ENCODE measurements around the gene MMP23B.

MMP23B gene

GRCh38 chr1:1602968-1603506 is 28.9 kb upstream of the MMP23B start:
- no peaks in the 10 kb centered on the region for H3K27me3 ChIP-seq (ENCODE audit: insufficient read depth, low read length, poor library complexity, severe bottlenecking)
- H3K79me2 ChIP-seq (ENCODE audit: insufficient read depth, low read length) = no peaks in the 10 kb centered on the region
- no peaks in the 10 kb centered on the region for H3K4me1 ChIP-seq (ENCODE audit: insufficient read depth, low read length, poor library complexity, severe bottlenecking)
- no peak overlapping the region for H3K4me2 ChIP-seq (ENCODE audit: low read depth, low read length, poor library complexity, severe bottlenecking)
- H3K9me3 ChIP-seq (ENCODE audit: insufficient read depth, low read depth, low read length) = no peaks in the 10 kb centered on the region
- no peaks in the 10 kb centered on the region for H3F3A ChIP-seq (ENCODE audit: low read depth)
- no peaks in the 10 kb centered on the region for H3K9me2 ChIP-seq (replicated peaks; ENCODE audit: low read depth, low read length)
- H2AFZ ChIP-seq (ENCODE audit: low read length) = no peak overlapping the region; the same call in 1 of the 2 replicates
- H3K36me3 ChIP-seq (ENCODE audit: insufficient read depth, low read length) = no peaks in the 10 kb centered on the region
- H4K20me1 ChIP-seq (ENCODE audit: insufficient read depth, low read length, poor library complexity, severe bottlenecking) = no peaks in the 10 kb centered on the region
- TF ChIP-seq CTCF (conservative IDR thresholded peaks at IDR 0.05; ENCODE audit: low read length) = no peak
- TF ChIP-seq EZH2phosphoT487 (IDR thresholded peaks at IDR 0.05; ENCODE audit: borderline replicate concordance) = no peak
- no peak overlapping the region for H3K4me3 ChIP-seq (ENCODE audit: low read length, poor library complexity, severe bottlenecking)
- no peak overlapping the region for H3K9ac ChIP-seq (ENCODE audit: low read depth, low read length, poor library complexity, severe bottlenecking)

- H3F3A ChIP-seq (ENCODE audit: low read depth) = no peaks in the 10 kb centered on the region
- H4K20me1 ChIP-seq (ENCODE audit: insufficient read depth, low read length, poor library complexity, severe bottlenecking) = no peaks in the 10 kb centered on the region
- no peaks in the 10 kb centered on the region for H3K9me2 ChIP-seq (replicated peaks; ENCODE audit: low read depth, low read length)
- H3K4me3 ChIP-seq (ENCODE audit: low read length, poor library complexity, severe bottlenecking) = no peak overlapping the region
- no peaks in the 10 kb centered on the region for H3K9me3 ChIP-seq (ENCODE audit: insufficient read depth, low read depth, low read length)
- TF ChIP-seq CTCF (conservative IDR thresholded peaks at IDR 0.05; ENCODE audit: low read length) = no peak
- TF ChIP-seq EZH2phosphoT487 (IDR thresholded peaks at IDR 0.05; ENCODE audit: borderline replicate concordance) = no peak
- H3K4me1 ChIP-seq (ENCODE audit: insufficient read depth, low read length, poor library complexity, severe bottlenecking) = no peaks in the 10 kb centered on the region
- H2AFZ ChIP-seq (ENCODE audit: low read length) = no peak overlapping the region
- H3K27me3 ChIP-seq (ENCODE audit: insufficient read depth, low read length, poor library complexity, severe bottlenecking) = no peaks in the 10 kb centered on the region
- H3K36me3 ChIP-seq (ENCODE audit: insufficient read depth, low read length) = no peaks in the 10 kb centered on the region
- H3K79me2 ChIP-seq (ENCODE audit: insufficient read depth, low read length) = no peaks in the 10 kb centered on the region
- no peak overlapping the region for H3K9ac ChIP-seq (ENCODE audit: low read depth, low read length, poor library complexity, severe bottlenecking)
- no peak overlapping the region for H3K4me2 ChIP-seq (ENCODE audit: low read depth, low read length, poor library complexity, severe bottlenecking)
These were observed 28.2 kb upstream of the MMP23B start for GRCh38 chr1:1603671-1604373.

GRCh38 chr1:1604374-1605033 is 27.5 kb upstream of the MMP23B start:
- Histone ChIP-seq H3K4me1 (ENCODE audit: insufficient read depth, low read length, poor library complexity, severe bottlenecking) (no peaks in the 10 kb centered on the region), H3K4me3 (ENCODE audit: low read length, poor library complexity, severe bottlenecking) (no peak overlapping the region), H3K79me2 (ENCODE audit: insufficient read depth, low read length) (no peaks in the 10 kb centered on the region), H3K36me3 (ENCODE audit: insufficient read depth, low read length) (no peaks in the 10 kb centered on the region), H3K27me3 (ENCODE audit: insufficient read depth, low read length, poor library complexity, severe bottlenecking) (no peaks in the 10 kb centered on the region), H3K9me3 (ENCODE audit: insufficient read depth, low read depth, low read length) (no peaks in the 10 kb centered on the region), H2AFZ (ENCODE audit: low read length) (no peak overlapping the region), H3F3A (ENCODE audit: low read depth) (no peaks in the 10 kb centered on the region), H3K4me2 (ENCODE audit: low read depth, low read length, poor library complexity, severe bottlenecking) (no peak overlapping the region), H3K9me2 (replicated peaks; ENCODE audit: low read depth, low read length) (no peaks in the 10 kb centered on the region), H3K9ac (ENCODE audit: low read depth, low read length, poor library complexity, severe bottlenecking) (no peak overlapping the region), H4K20me1 (ENCODE audit: insufficient read depth, low read length, poor library complexity, severe bottlenecking) (no peaks in the 10 kb centered on the region)
- TF ChIP-seq CTCF (conservative IDR thresholded peaks at IDR 0.05; ENCODE audit: low read length) (no peak), EZH2phosphoT487 (IDR thresholded peaks at IDR 0.05; ENCODE audit: borderline replicate concordance) (no peak)

Measured in Loucy (cell line).